IPS-18c (cell line): ENCODE measurements around the gene GFOD1.

ENCODE experiments used
- H3K4me3 ChIP-seq: 2 replicates; pipeline ENCODE4 v1.7.0; 2013; ENCODE audit warnings: low read depth, mild to moderate bottlenecking, low read length, moderate library complexity; ENCODE audit not compliant: insufficient read depth
- H3K9me3 ChIP-seq: one replicate; pipeline ENCODE4 v1.6.1; 2013; ENCODE audit warnings: mild to moderate bottlenecking, low read length, moderate library complexity; ENCODE audit not compliant: control insufficient read depth, insufficient read depth

Gene GFOD1

GRCh38 chr6:13407709-13408695 lies 79.4 kb downstream of the GFOD1 start:
- H3K9me3 ChIP-seq: no peaks in the 10 kb centered on the region
- no peak overlapping the region for H3K4me3 ChIP-seq

GRCh38 chr6:13407368-13407708 lies 80.1 kb downstream of the GFOD1 start:
- no peaks in the 10 kb centered on the region for H3K9me3 ChIP-seq
- H3K4me3 ChIP-seq: no peak overlapping the region

- Histone ChIP-seq H3K4me3 (no peak overlapping the region), H3K9me3 (no peaks in the 10 kb centered on the region)
These were observed 80.6 kb downstream of the GFOD1 start for GRCh38 chr6:13406781-13407180.

- no peak overlapping the region for H3K4me3 ChIP-seq
- H3K9me3 ChIP-seq: no peaks in the 10 kb centered on the region
These were observed 81.4 kb downstream of the GFOD1 start for GRCh38 chr6:13405961-13406477.

GRCh38 chr6:13404892-13405254 lies 82.5 kb downstream of the GFOD1 start:
- H3K9me3 ChIP-seq: no peaks in the 10 kb centered on the region
- no peak overlapping the region for H3K4me3 ChIP-seq

- H3K9me3 ChIP-seq: no peaks in the 10 kb centered on the region
- no peak overlapping the region for H3K4me3 ChIP-seq
These were observed 83.0 kb downstream of the GFOD1 start for GRCh38 chr6:13404228-13404891.

GRCh38 chr6:13402711-13403110 lies 84.7 kb downstream of the GFOD1 start:
- Histone ChIP-seq H3K9me3 (no peaks in the 10 kb centered on the region), H3K4me3 (no peak overlapping the region)

GRCh38 chr6:13400772-13401171 lies 86.6 kb downstream of the GFOD1 start:
- no peak overlapping the region for H3K4me3 ChIP-seq

GRCh38 chr6:13398421-13398994 lies 88.9 kb downstream of the GFOD1 start:
- Histone ChIP-seq H3K4me3 (no peak overlapping the region), H3K9me3 (no peaks in the 10 kb centered on the region)

More at GRCh38 chr6:13400772-13401171, 86.6 kb downstream of the GFOD1 start:
- H3K9me3 ChIP-seq: no peaks in the 10 kb centered on the region

GRCh38 chr6:13398069-13398381 lies 89.4 kb downstream of the GFOD1 start:
- no peaks in the 10 kb centered on the region for H3K9me3 ChIP-seq
- no peak overlapping the region for H3K4me3 ChIP-seq

GRCh38 chr6:13397359-13398068 lies 89.9 kb downstream of the GFOD1 start:
- no peak overlapping the region for H3K4me3 ChIP-seq
- H3K9me3 ChIP-seq: no peaks in the 10 kb centered on the region

- H3K4me3 ChIP-seq: no peak overlapping the region
- no peaks in the 10 kb centered on the region for H3K9me3 ChIP-seq
These were observed 91.1 kb downstream of the GFOD1 start for GRCh38 chr6:13396241-13396792.

- Histone ChIP-seq H3K4me3 (no peak overlapping the region), H3K9me3 (no peaks in the 10 kb centered on the region)
These were observed 91.8 kb downstream of the GFOD1 start for GRCh38 chr6:13395272-13396237.

- no peaks in the 10 kb centered on the region for H3K9me3 ChIP-seq
- H3K4me3 ChIP-seq: no peak overlapping the region
These were observed 94.9 kb downstream of the GFOD1 start for GRCh38 chr6:13392462-13392861.

- H3K9me3 ChIP-seq: no peaks in the 10 kb centered on the region
- H3K4me3 ChIP-seq: no peak overlapping the region
These were observed 95.9 kb downstream of the GFOD1 start for GRCh38 chr6:13391537-13391936.

GRCh38 chr6:13390658-13391057 lies 96.7 kb downstream of the GFOD1 start:
- H3K4me3 ChIP-seq: no peak overlapping the region

More at GRCh38 chr6:13390658-13391057, 96.7 kb downstream of the GFOD1 start:
- no peaks in the 10 kb centered on the region for H3K9me3 ChIP-seq
